Measurements from ENCODE around the gene GRK5.

GRK5 gene

DNA sequence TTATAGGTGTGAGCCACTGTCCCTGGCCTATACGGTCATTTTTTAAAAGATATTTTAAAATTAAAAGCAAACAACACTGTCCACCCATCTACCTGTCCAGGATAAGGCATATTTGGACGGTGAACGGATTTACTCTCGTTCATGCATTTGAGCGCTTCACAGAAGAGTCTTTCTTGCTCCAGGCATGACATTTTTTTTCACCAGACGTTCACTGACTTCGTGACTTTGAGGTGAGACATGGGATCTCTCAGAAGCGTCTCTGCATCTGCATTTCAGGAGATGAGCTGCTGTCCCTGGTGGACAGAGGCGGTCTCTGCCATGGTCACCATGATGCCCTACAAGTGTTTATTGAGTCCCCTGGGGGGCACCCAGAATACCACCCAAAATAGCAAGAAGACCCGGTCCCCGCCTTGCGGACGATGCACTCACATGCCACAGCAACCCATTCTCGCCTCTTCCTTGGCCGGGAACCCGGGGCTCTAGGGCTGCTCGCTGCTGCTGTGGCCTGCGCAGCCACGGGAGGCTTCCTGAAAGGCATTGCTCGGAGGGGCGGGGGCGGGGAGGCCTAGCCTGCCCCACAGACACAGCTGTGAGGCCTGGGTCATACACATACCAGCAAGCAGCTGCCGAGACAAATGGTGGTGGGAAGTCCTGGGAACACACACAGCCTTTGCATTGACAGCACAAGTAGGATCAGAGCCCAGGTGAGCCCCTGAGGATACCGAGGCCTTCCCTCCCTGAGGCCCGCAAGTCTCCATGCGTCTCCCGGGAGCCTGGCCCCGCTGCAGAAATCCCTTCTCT is 250.8 kb downstream of the GRK5 start:
- H3K4me1 ChIP-seq (ENCODE audit: low read length): no peaks in the 10 kb centered on the region
- no peaks in the 10 kb centered on the region for H3F3A ChIP-seq (ENCODE audit: insufficient read depth, low read length)
- no peaks in the 10 kb centered on the region for H3K79me2 ChIP-seq (ENCODE audit: low read length)
- no peak overlapping the region for H3K4me2 ChIP-seq (ENCODE audit: low read depth, low read length)
- DNase-seq: no peak
- no peak overlapping the region for H3K4me3 ChIP-seq (ENCODE audit: low read length)
- H2AFZ ChIP-seq (ENCODE audit: low read length): no peak overlapping the region
- no peaks in the 10 kb centered on the region for H3K9me3 ChIP-seq (replicated peaks; ENCODE audit: insufficient read depth, low read length)
- no peaks in the 10 kb centered on the region for H4K20me1 ChIP-seq (ENCODE audit: insufficient read depth, low read length)
- no peak overlapping the region for H3K27ac ChIP-seq (ENCODE audit: low read length)
- H3K36me3 ChIP-seq (replicated peaks; ENCODE audit: insufficient read depth, low read length): no peaks in the 10 kb centered on the region
- no peaks in the 10 kb centered on the region for H3K9me2 ChIP-seq (replicated peaks; ENCODE audit: insufficient read depth, low read length)
- H3K9ac ChIP-seq (ENCODE audit: low read length): no peak overlapping the region
- H3K27me3 ChIP-seq (replicated peaks; ENCODE audit: insufficient read depth, low read length): no peaks in the 10 kb centered on the region
- TF ChIP-seq EZH2 (optimal IDR thresholded peaks at IDR 0.05; ENCODE audit: low read depth, low read length) (no peak), EZH2phosphoT487 (IDR thresholded peaks at IDR 0.05; ENCODE audit: low read length) (no peak)
- TF ChIP-seq, protein P1, sequence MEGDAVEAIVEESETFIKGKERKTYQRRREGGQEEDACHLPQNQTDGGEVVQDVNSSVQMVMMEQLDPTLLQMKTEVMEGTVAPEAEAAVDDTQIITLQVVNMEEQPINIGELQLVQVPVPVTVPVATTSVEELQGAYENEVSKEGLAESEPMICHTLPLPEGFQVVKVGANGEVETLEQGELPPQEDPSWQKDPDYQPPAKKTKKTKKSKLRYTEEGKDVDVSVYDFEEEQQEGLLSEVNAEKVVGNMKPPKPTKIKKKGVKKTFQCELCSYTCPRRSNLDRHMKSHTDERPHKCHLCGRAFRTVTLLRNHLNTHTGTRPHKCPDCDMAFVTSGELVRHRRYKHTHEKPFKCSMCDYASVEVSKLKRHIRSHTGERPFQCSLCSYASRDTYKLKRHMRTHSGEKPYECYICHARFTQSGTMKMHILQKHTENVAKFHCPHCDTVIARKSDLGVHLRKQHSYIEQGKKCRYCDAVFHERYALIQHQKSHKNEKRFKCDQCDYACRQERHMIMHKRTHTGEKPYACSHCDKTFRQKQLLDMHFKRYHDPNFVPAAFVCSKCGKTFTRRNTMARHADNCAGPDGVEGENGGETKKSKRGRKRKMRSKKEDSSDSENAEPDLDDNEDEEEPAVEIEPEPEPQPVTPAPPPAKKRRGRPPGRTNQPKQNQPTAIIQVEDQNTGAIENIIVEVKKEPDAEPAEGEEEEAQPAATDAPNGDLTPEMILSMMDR (IDR thresholded peaks at IDR 0.05; ENCODE audit: low read length): no peak

DNA sequence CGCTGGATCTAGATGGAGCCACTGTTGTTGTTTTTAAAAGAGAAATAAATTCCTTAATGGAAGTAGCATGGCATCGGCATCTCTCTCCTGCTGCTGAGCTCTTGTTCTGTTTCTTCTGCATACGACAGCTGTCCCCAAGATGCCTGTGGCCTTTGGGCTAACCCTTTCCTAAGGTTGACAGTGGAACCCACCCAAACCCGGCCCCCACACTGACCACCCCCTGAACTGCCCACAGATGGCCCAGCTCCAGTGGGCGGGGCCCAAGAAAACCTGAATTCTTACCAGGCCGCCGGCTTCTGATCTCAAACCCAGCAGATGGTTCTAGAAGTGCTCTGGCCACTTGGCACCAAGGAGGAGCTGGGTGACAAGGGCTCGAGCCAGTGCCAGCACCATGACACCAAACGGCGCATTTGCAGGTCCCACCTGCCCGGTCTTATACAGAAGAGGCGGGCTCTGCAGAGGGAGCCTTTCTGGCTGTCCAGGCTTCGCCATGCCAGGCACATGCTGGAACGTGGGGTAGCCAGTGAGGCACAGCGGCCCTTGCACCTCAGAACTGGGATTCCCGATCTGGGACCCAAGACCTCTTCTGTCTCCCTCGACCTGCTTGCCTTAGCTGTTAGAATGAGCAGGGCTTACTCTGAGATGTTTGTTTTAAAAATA is 252.4 kb downstream of the GRK5 start:
- no peaks in the 10 kb centered on the region for H3K27me3 ChIP-seq (replicated peaks; ENCODE audit: insufficient read depth, low read length)
- H3K27ac ChIP-seq (ENCODE audit: low read length): no peak overlapping the region
- H3K4me3 ChIP-seq (ENCODE audit: low read length): no peak overlapping the region
- no peak overlapping the region for H3K9ac ChIP-seq (ENCODE audit: low read length)
- H2AFZ ChIP-seq (ENCODE audit: low read length): no peak overlapping the region
- TF ChIP-seq EZH2 (optimal IDR thresholded peaks at IDR 0.05; ENCODE audit: low read depth, low read length) (no peak), EZH2phosphoT487 (IDR thresholded peaks at IDR 0.05; ENCODE audit: low read length) (no peak)
- TF ChIP-seq, protein P1 (IDR thresholded peaks at IDR 0.05; ENCODE audit: low read length): no peak
- H3K36me3 ChIP-seq (replicated peaks; ENCODE audit: insufficient read depth, low read length): no peaks in the 10 kb centered on the region
- no peaks in the 10 kb centered on the region for H3F3A ChIP-seq (ENCODE audit: insufficient read depth, low read length)
- H3K9me3 ChIP-seq (replicated peaks; ENCODE audit: insufficient read depth, low read length): no peaks in the 10 kb centered on the region
- no peaks in the 10 kb centered on the region for H4K20me1 ChIP-seq (ENCODE audit: insufficient read depth, low read length)
- H3K79me2 ChIP-seq (ENCODE audit: low read length): no peaks in the 10 kb centered on the region
- no peaks in the 10 kb centered on the region for H3K9me2 ChIP-seq (replicated peaks; ENCODE audit: insufficient read depth, low read length)
- no peak overlapping the region for H3K4me2 ChIP-seq (ENCODE audit: low read depth, low read length)
- DNase-seq: no peak
- H3K4me1 ChIP-seq (ENCODE audit: low read length): no peaks in the 10 kb centered on the region

DNA sequence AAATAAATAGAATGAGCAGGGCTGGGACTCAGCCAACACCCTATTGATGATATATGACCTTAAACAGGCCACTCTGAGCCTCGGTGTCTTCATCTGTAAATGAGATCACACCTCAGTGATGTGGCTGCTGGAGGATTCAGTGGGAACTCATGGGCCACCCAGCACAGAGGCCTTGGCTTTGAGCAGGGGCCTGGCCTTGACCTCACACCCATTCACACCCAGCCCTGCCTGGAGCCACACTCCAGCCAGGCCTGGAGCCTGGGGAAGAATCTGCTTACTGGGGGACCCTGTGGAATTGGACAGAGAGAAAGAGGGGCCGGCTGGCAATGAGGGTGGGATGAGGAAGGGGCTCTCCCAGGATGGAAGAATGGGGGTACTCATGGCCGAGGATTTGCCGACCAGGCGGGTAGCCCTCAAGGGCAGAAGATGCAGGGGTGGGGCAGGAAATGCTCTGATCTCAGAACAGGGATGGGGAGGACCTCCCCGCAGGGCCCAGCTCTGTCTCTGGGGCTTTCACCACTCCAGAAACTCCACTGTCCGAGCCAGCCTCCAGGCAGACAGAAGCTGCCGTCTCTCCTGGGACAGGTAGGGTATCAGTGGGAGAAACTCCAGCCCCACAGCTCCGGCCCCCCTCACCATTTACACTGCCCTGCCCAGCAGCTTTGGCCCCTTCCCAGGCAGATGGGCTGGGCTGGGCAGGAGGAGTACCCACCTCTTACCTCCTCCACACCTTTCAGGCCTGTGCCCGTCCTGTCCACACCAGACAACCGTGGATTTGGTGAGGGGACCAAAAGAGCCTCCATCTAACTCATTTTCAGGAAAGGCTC is 253.2 kb downstream of the GRK5 start:
- no peak overlapping the region for H2AFZ ChIP-seq (ENCODE audit: low read length)
- H3K4me2 ChIP-seq (ENCODE audit: low read depth, low read length): no peak overlapping the region
- no peak for TF ChIP-seq EZH2 (optimal IDR thresholded peaks at IDR 0.05; ENCODE audit: low read depth, low read length)
- TF ChIP-seq EZH2phosphoT487 (IDR thresholded peaks at IDR 0.05; ENCODE audit: low read length): no peak
- TF ChIP-seq, protein P1 (IDR thresholded peaks at IDR 0.05; ENCODE audit: low read length): no peak
- H3K9ac ChIP-seq (ENCODE audit: low read length): no peak overlapping the region
- H4K20me1 ChIP-seq (ENCODE audit: insufficient read depth, low read length): no peaks in the 10 kb centered on the region
- H3K27me3 ChIP-seq (replicated peaks; ENCODE audit: insufficient read depth, low read length): no peaks in the 10 kb centered on the region
- no peaks in the 10 kb centered on the region for H3K79me2 ChIP-seq (ENCODE audit: low read length)
- no peak for DNase-seq
- H3K27ac ChIP-seq (ENCODE audit: low read length): no peak overlapping the region
- H3K36me3 ChIP-seq (replicated peaks; ENCODE audit: insufficient read depth, low read length): no peaks in the 10 kb centered on the region
- H3K4me1 ChIP-seq (ENCODE audit: low read length): no peaks in the 10 kb centered on the region
- H3K9me3 ChIP-seq (replicated peaks; ENCODE audit: insufficient read depth, low read length): no peaks in the 10 kb centered on the region
- H3K4me3 ChIP-seq (ENCODE audit: low read length): no peak overlapping the region
- no peaks in the 10 kb centered on the region for H3K9me2 ChIP-seq (replicated peaks; ENCODE audit: insufficient read depth, low read length)
- H3F3A ChIP-seq (ENCODE audit: insufficient read depth, low read length): no peaks in the 10 kb centered on the region

All from MM.1S (cell line).